Transverse colon (tissue), 4 donors: ENCODE data around the gene TAF15. TPM values are rescaled to one million over a fixed set of nuclear protein-coding genes. Genes with fewer than 3 reads are reported as not detected.

ENCODE experiments used
- DNase-seq: peaks from one replicate; pipeline ENCODE4 v3.0.0-alpha.2; 2019
- H3K27ac ChIP-seq, 4 donors: fragments of 200-600 bp; sonication (generic); 2 replicates each; pipeline ENCODE4 v1.5.1; 2016 to 2018; ENCODE audit warnings: inconsistent platforms in 4 of 4
- H3K27me3 ChIP-seq: fragments of 200-600 bp; sonication (generic); 2 replicates; pipeline ENCODE4 v1.5.1; 2017; ENCODE audit warnings: inconsistent platforms
- H3K36me3 ChIP-seq, 4 donors: fragments of 200-600 bp; sonication (generic); 2 replicates each; pipeline ENCODE4 v1.5.1; 2017 to 2019; ENCODE audit warnings: inconsistent platforms in 4 of 4
- H3K4me1 ChIP-seq, 4 donors: fragments of 200-600 bp; sonication (generic); 2 replicates each; pipeline ENCODE4 v1.5.1; 2017 to 2020; ENCODE audit warnings: inconsistent platforms in 4 of 4
- H3K4me3 ChIP-seq, 4 donors: fragments of 200-600 bp; sonication (generic); 1 replicate in 1 of 4; 2 replicates in 3 of 4; pipeline versions ENCODE4 v1.5.1 to v1.6.1; 2017 to 2019; ENCODE audit warnings: inconsistent platforms in 4 of 4
- H3K9me3 ChIP-seq, 2 donors: fragments of 200-600 bp; sonication (generic); 2 replicates each; pipeline ENCODE4 v1.5.1; 2017 to 2019; ENCODE audit warnings: inconsistent platforms in 2 of 2
- CTCF ChIP-seq, 5 experiments: fragments of 200-600 bp in 3 of 5; fragments of 450-650 bp in 2 of 5; sonication (generic) in 3 of 5; IDR thresholded peaks; 1 replicate in 2 of 5; 2 replicates in 3 of 5; pipeline ENCODE4 v1.5.1; 2016 to 2017; ENCODE audit warnings: antibody characterized with exemption in 5 of 5, inconsistent platforms in 3 of 5, mild to moderate bottlenecking in 2 of 5, moderate library complexity in 1 of 5
- EP300 ChIP-seq: sonication (generic); formaldehyde crosslinking; IDR thresholded peaks from one replicate; pipeline ENCODE4 v1.6.1; 2017; ENCODE audit warnings: antibody characterized with exemption, low read depth
- POLR2A ChIP-seq: fragments of 450-650 bp; IDR thresholded peaks from one replicate; pipeline ENCODE4 v1.6.1; 2016; ENCODE audit warnings: antibody characterized with exemption, mild to moderate bottlenecking, moderate library complexity
- POLR2AphosphoS5 ChIP-seq, 3 donors: sonication (generic); formaldehyde crosslinking; IDR thresholded peaks; one replicate each; pipeline ENCODE4 v1.6.1; 2016; ENCODE audit warnings: antibody characterized with exemption in 3 of 3
- WGBS, 2 donors: methylation state at CpG; one replicate each; pipeline ENCODE4 v1.1.5; 2018; ENCODE audit warnings: low coverage in 1 of 2; 5-methylcytosine and 5-hydroxymethylcytosine counted together
- in situ Hi-C, 4 donors: fragments of 200-750 bp; cut with MboI; loops; one replicate each; pipeline versions ENCODE4 v1.15.0 to v1.15.1; 2017; ENCODE audit warnings: low sequenced_read_pairs in 3 of 4, low pct_ligation_motif_present in 1 of 4, low pct_unique_long_range_greater_than_20kb in 1 of 4
- intact Hi-C: fragments of 100-400 bp; cut with DNase I; formaldehyde crosslinking; loops from one replicate; pipeline ENCODE4 v1.15.1; 2023; ENCODE audit warnings: low total_unique reads
- total RNA-seq, 4 donors: library from RNA; depleted of rRNA; stranded (reverse); fragments of >200 nt; gene quantifications; one replicate each; pipeline ENCODE4 v1.1.0, GENCODE V29; 2016

Gene TAF15
- total RNA-seq, 4 donors from 2014 or later: 13.1 to 74.3 (median 37.9) TPM

GRCh38 chr17:35795007-35795870 lies 14.0 kb upstream of the TAF15 start, which contains the start of gene MMP28:
Gene MMP28, minus strand, starts transcription at chr17:35795641. Its CDS starts 264 bp downstream, at chr17:35795377.
- Histone ChIP-seq H3K9me3 (no peaks in the 10 kb centered on the region), H3K36me3 (no peaks in the 10 kb centered on the region), H3K4me3 (peak within 1 kb of the TSS; percentile 53 to 67 (median 62)), H3K4me1 (peaks cover 17 to 45% (median 44%) of the 10 kb centered on the region in 4 donors), H3K27me3 (no peaks in the 10 kb centered on the region), H3K27ac (peak within 1 kb of the TSS; percentile 75 to 87 (median 84))
- intact Hi-C loops (no loop called here), in situ Hi-C loops (no loop called here)
- 2% methylated on average over 43 of the region's 89 CpGs; no CpG with 5 or more reads in 1 of the 2 donors for WGBS, 2 donors
- TF ChIP-seq EP300: no peak
- peak; percentile 85 for TF ChIP-seq POLR2A
- no peak for TF ChIP-seq CTCF (IDR thresholded peaks at IDR 0.05)
- peak; percentile 60 to 91 (median 81) for TF ChIP-seq POLR2AphosphoS5 (IDR thresholded peaks at IDR 0.05)
- DNase-seq: peak; percentile 84

- Histone ChIP-seq H3K4me3 (peak overlapping the region; percentile 53 to 67 (median 62)), H3K9me3 (no peaks in the 10 kb centered on the region), H3K4me1 (peaks cover 23 to 51% (median 42%) of the 10 kb centered on the region in 4 donors), H3K27ac (peak overlapping the region; percentile 75 to 87 (median 84)), H3K27me3 (no peaks in the 10 kb centered on the region), H3K36me3 (no peaks in the 10 kb centered on the region)
- DNase-seq: no peak
- TF ChIP-seq POLR2AphosphoS5 (IDR thresholded peaks at IDR 0.05) (no peak), POLR2A (no peak), EP300 (no peak), CTCF (IDR thresholded peaks at IDR 0.05) (no peak)
- intact Hi-C loops: no loop called here
- in situ Hi-C loops: no loop called here
- 20% methylated on average over 8 of the region's 8 CpGs; no CpG with 5 or more reads in 1 of the 2 donors for WGBS, 2 donors
These were observed 13.4 kb upstream of the TAF15 start for GRCh38 chr17:35795871-35796265.

- no peak overlapping the region for H3K4me3 ChIP-seq
- no peaks in the 10 kb centered on the region for H3K36me3 ChIP-seq
- H3K27ac ChIP-seq: no peak overlapping the region
- TF ChIP-seq CTCF (IDR thresholded peaks at IDR 0.05): no peak
- no peak for TF ChIP-seq POLR2A
- no peak for TF ChIP-seq POLR2AphosphoS5 (IDR thresholded peaks at IDR 0.05)
- no peak for TF ChIP-seq EP300
- peaks cover 33 to 62% (median 49%) of the 10 kb centered on the region in 4 donors for H3K4me1 ChIP-seq
- no peak for DNase-seq
- no peaks in the 10 kb centered on the region for H3K9me3 ChIP-seq
- H3K27me3 ChIP-seq: no peaks in the 10 kb centered on the region
- WGBS, 2 donors: 88% methylated on average over 1 of the region's 1 CpG; no CpG with 5 or more reads in 1 of the 2 donors
- intact Hi-C loops (no loop called here), in situ Hi-C loops (no loop called here)
These were observed 12.3 kb upstream of the TAF15 start for GRCh38 chr17:35796942-35797341.

- Histone ChIP-seq H3K4me3 (no peak overlapping the region), H3K4me1 (peaks cover 37 to 64% (median 52%) of the 10 kb centered on the region in 4 donors), H3K27me3 (no peaks in the 10 kb centered on the region), H3K27ac (no peak overlapping the region), H3K9me3 (no peaks in the 10 kb centered on the region), H3K36me3 (no peaks in the 10 kb centered on the region)
- TF ChIP-seq POLR2A (no peak), CTCF (IDR thresholded peaks at IDR 0.05) (no peak), POLR2AphosphoS5 (IDR thresholded peaks at IDR 0.05) (no peak), EP300 (no peak)
- no peak for DNase-seq
- intact Hi-C loops (no loop called here), in situ Hi-C loops (no loop called here)
- 17 to 50% methylated on average over 1 to 4 of the region's 4 CpGs for WGBS, 2 donors
These were observed 11.9 kb upstream of the TAF15 start for GRCh38 chr17:35797370-35797769.
